ENCODE measurements around the gene FRZB. TPM values are rescaled to one million over a fixed set of nuclear protein-coding genes. Genes with fewer than 3 reads are reported as not detected.

FRZB gene
- total and polyA plus RNA-seq, 2 of the 13 experiments (the other 11 are each of a cell fraction or from before 2014, with no cell fraction given), result 0.04 to 1.2 TPM

DNA sequence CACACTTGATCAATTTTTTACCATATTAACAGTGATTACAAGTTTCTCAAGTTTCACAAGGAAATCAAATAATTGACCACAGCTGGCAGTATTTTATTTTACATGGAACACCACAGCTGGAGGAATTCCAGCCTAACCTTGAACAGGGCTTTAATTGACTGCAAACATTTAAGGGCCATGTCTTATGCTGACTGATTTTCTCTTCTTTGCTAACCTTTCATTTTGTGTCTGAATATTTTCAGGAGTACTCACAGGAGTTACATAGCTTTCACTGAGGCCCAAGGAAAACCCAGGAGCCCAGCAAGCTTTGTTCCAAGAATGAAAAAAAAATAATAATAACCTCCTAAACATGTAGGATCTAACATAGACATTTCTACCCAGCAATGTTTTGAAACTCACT, 49.6 kb downstream of the FRZB start:
- no peaks in the 10 kb centered on the region for H3K36me3 ChIP-seq (replicated peaks in 1 of 2; ENCODE audit: control insufficient read depth in 1 of 2, insufficient read depth in 2 of 2, low read length in 2 of 2)
- no peak for FAIRE-seq
- no peaks in the 10 kb centered on the region for H3K79me2 ChIP-seq (ENCODE audit: insufficient read depth, low read length)
- no peaks in the 10 kb centered on the region for H3K9me3 ChIP-seq (ENCODE audit: low read length)
- BruUV-seq (replicated peaks), result no TSS peak
- no peak overlapping the region for H3K27ac ChIP-seq (ENCODE audit: extremely low read length, insufficient read depth, low read length)
- intact Hi-C loops (cut with micrococcal nuclease; ENCODE audit: unreplicated experiment) (no loop called here), in situ Hi-C loops (cut with HindIII; ENCODE audit: extremely low pct_ligation_motif_present, low pct_unique_long_range_greater_than_20kb) (no loop called here)
- peaks cover 34% of the 10 kb centered on the region for H3K4me1 ChIP-seq (ENCODE audit: insufficient read depth, low read length)
- no peak for ATAC-seq
- H3K4me3 ChIP-seq (replicated peaks in 1 of 3; ENCODE audit: insufficient read depth in 1 of 3, low read depth in 2 of 3, low read length in 3 of 3), result no peak overlapping the region
- CTCF ChIA-PET (ENCODE audit: low intra/inter-chr PET ratio, low total read pairs), result no interaction called here
- H4K20me1 ChIP-seq (ENCODE audit: insufficient read depth, low read length), result no peaks in the 10 kb centered on the region
- no peak for DNase-seq (ENCODE audit: low spot score)
- no peak overlapping the region for H2AFZ ChIP-seq (ENCODE audit: low read length)
- H3K9ac ChIP-seq (ENCODE audit: insufficient read depth, low read depth, low read length), result no peak overlapping the region
- TF ChIP-seq HNRNPH1 (optimal IDR thresholded peaks at IDR 0.05; ENCODE audit: low read depth, low read length), result no peak
- H3K27me3 ChIP-seq (ENCODE audit: control insufficient read depth in 1 of 2, insufficient read depth in 2 of 2, low read length in 2 of 2), result no peaks in the 10 kb centered on the region
- POLR2A ChIA-PET, result no interaction called here
- no peak overlapping the region for H3K4me2 ChIP-seq (ENCODE audit: low read depth, low read length)

DNA sequence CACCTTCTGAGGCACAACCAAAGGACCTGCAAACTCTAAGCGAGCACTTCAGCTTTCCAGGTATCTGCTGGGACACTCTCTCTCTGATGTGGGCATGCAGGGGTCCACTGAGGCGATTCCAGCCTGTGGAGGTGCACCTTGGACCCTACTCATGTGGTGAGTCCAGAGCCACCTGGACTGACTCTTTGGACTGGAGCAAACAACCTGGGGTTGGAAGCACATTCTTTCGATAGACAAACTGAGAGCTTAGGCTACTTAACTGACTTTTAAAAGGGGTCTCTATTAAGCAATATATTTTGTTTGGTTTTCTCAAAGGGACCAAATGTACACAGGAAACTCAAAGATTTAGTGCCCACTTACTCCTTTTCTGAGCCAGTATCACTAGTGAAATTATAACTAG, 51.6 kb downstream of the FRZB start:
- ChIA-PET POLR2A (no interaction called here), CTCF (ENCODE audit: low intra/inter-chr PET ratio, low total read pairs) (no interaction called here)
- Histone ChIP-seq H2AFZ (ENCODE audit: low read length) (peak overlapping the region; percentile 13), H3K9me3 (ENCODE audit: low read length) (no peaks in the 10 kb centered on the region), H3K4me2 (ENCODE audit: low read depth, low read length) (peak overlapping the region; percentile 62), H3K79me2 (ENCODE audit: insufficient read depth, low read length) (no peaks in the 10 kb centered on the region), H3K36me3 (replicated peaks in 1 of 2; ENCODE audit: control insufficient read depth in 1 of 2, insufficient read depth in 2 of 2, low read length in 2 of 2) (no peaks in the 10 kb centered on the region), H3K27me3 (ENCODE audit: control insufficient read depth in 1 of 2, insufficient read depth in 2 of 2, low read length in 2 of 2) (no peaks in the 10 kb centered on the region), H3K4me3 (replicated peaks in 1 of 3; ENCODE audit: insufficient read depth in 1 of 3, low read depth in 2 of 3, low read length in 3 of 3) (0 out of 6 replicates have a peak overlapping the region, but pooled peaks of 1 of the 3 experiments have one; percentile 26), H3K27ac (ENCODE audit: extremely low read length, insufficient read depth, low read length) (peak overlapping the region; percentile 36), H3K9ac (ENCODE audit: insufficient read depth, low read depth, low read length) (no peak overlapping the region), H3K4me1 (ENCODE audit: insufficient read depth, low read length) (peaks cover 34% of the 10 kb centered on the region), H4K20me1 (ENCODE audit: insufficient read depth, low read length) (no peaks in the 10 kb centered on the region)
- 4% methylated on average over 3 of the region's 3 CpGs for WGBS (ENCODE audit: low lambda C conversion rate)
- FAIRE-seq (peak; percentile 55), ATAC-seq (peak; percentile 97), DNase-seq (ENCODE audit: low spot score) (peak; percentile 72)
- in situ Hi-C loops (cut with HindIII; ENCODE audit: extremely low pct_ligation_motif_present, low pct_unique_long_range_greater_than_20kb), result no loop called here
- no TSS peak for BruUV-seq (replicated peaks)
- intact Hi-C loops (cut with micrococcal nuclease; ENCODE audit: unreplicated experiment), result no loop called here
- TF ChIP-seq ZNF12 (CRISPR knock-in tag; IDR thresholded peaks at IDR 0.05) (no peak), BCL6 (CRISPR knock-in tag; IDR thresholded peaks at IDR 0.05) (peak; percentile 84), HNF4A (CRISPR knock-in tag; IDR thresholded peaks at IDR 0.05) (peak; percentile 96), ZNF264 (CRISPR knock-in tag; IDR thresholded peaks at IDR 0.05) (no peak), ZNF317 (CRISPR knock-in tag; IDR thresholded peaks at IDR 0.05) (peak; percentile 45; the same call in 1 of the 2 replicates), ZNF7 (CRISPR knock-in tag; IDR thresholded peaks at IDR 0.05) (no peak), TEF (CRISPR knock-in tag; IDR thresholded peaks at IDR 0.05) (no peak), FOXP4 (CRISPR knock-in tag; IDR thresholded peaks at IDR 0.05) (0 out of 2 replicates have a peak, but pooled peaks have one; percentile 27), PAXIP1 (CRISPR knock-in tag; conservative IDR thresholded peaks at IDR 0.05) (peak; percentile 81)
- TF ChIP-seq, protein P1, sequence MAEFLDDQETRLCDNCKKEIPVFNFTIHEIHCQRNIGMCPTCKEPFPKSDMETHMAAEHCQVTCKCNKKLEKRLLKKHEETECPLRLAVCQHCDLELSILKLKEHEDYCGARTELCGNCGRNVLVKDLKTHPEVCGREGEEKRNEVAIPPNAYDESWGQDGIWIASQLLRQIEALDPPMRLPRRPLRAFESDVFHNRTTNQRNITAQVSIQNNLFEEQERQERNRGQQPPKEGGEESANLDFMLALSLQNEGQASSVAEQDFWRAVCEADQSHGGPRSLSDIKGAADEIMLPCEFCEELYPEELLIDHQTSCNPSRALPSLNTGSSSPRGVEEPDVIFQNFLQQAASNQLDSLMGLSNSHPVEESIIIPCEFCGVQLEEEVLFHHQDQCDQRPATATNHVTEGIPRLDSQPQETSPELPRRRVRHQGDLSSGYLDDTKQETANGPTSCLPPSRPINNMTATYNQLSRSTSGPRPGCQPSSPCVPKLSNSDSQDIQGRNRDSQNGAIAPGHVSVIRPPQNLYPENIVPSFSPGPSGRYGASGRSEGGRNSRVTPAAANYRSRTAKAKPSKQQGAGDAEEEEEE (CRISPR knock-in tag; IDR thresholded peaks at IDR 0.05; ENCODE audit: borderline replicate concordance), result no peak

Measured in HepG2 (cell line).